SK-N-SH treated with all-trans-retinoic acid at 6 μM for 48 hours (cell line): ENCODE results near the gene KRTAP1-4.
A peak's percentile ranks its signal among the peaks of the same experiment; 100 is the strongest.

Experiments
- ATAC-seq: fragments of 200-7000 bp; cut with Tn5 transposase; 3 replicates; pipeline ENCODE4 v1.9.1; 2020; ENCODE audit warnings: mild to moderate bottlenecking, moderate library complexity
- CREB5 ChIP-seq: fragments of 250-450 bp; sonication (Bioruptor Pico); IDR thresholded peaks from 2 replicates; pipeline ENCODE4 v1.5.1; 2020; ENCODE audit warnings: low read depth, mild to moderate bottlenecking, moderate library complexity
- CSDC2 ChIP-seq: fragments of 250-450 bp; sonication (Bioruptor Pico); IDR thresholded peaks from 2 replicates; pipeline ENCODE4 v1.5.0; 2020; ENCODE audit warnings: mild to moderate bottlenecking, moderate library complexity
- ESRRG ChIP-seq: fragments of 250-450 bp; sonication (Bioruptor Pico); IDR thresholded peaks from 2 replicates; pipeline ENCODE4 v1.6.1; 2021; ENCODE audit warnings: mild to moderate bottlenecking
- ISL1 ChIP-seq: fragments of 250-450 bp; sonication (Bioruptor Pico); IDR thresholded peaks from 2 replicates; pipeline ENCODE4 v2.1.2; 2022; ENCODE audit warnings: mild to moderate bottlenecking, moderate library complexity
- OSR1 ChIP-seq: fragments of 250-450 bp; sonication (Bioruptor Pico); IDR thresholded peaks from 2 replicates; pipeline ENCODE4 v1.8.0; 2022; ENCODE audit warnings: moderate library complexity, mild to moderate bottlenecking, inconsistent platforms
- POU6F1 ChIP-seq: fragments of 250-450 bp; sonication (Bioruptor Pico); IDR thresholded peaks from 2 replicates; pipeline ENCODE4 v1.8.0; 2021; ENCODE audit warnings: low read depth, mild to moderate bottlenecking, moderate library complexity, borderline replicate concordance
- RARB ChIP-seq: fragments of 250-450 bp; sonication (Bioruptor Pico); IDR thresholded peaks from 2 replicates; pipeline ENCODE4 v1.8.0; 2021; ENCODE audit warnings: mild to moderate bottlenecking, moderate library complexity
- TCF4 ChIP-seq: fragments of 250-450 bp; sonication (Bioruptor Pico); IDR thresholded peaks from 2 replicates; pipeline ENCODE4 v1.8.0; 2021; ENCODE audit warnings: mild to moderate bottlenecking, moderate library complexity, borderline replicate concordance
- TOX ChIP-seq: fragments of 250-450 bp; sonication (Bioruptor Pico); IDR thresholded peaks from 2 replicates; pipeline ENCODE4 v1.8.0; 2021; ENCODE audit warnings: mild to moderate bottlenecking, moderate library complexity, borderline replicate concordance
- TSHZ2 ChIP-seq: fragments of 250-450 bp; sonication (Bioruptor Pico); IDR thresholded peaks from 2 replicates; pipeline ENCODE4 v1.5.0; 2020; ENCODE audit warnings: mild to moderate bottlenecking, moderate library complexity
- ZC3H10 ChIP-seq: fragments of 250-450 bp; sonication (Bioruptor Pico); IDR thresholded peaks from 2 replicates; pipeline ENCODE4 v1.5.1; 2021; ENCODE audit warnings: mild to moderate bottlenecking, moderate library complexity
- ZFP3 ChIP-seq: fragments of 250-450 bp; sonication (Bioruptor Pico); IDR thresholded peaks from 2 replicates; pipeline ENCODE4 v1.5.0; 2020; ENCODE audit warnings: mild to moderate bottlenecking, moderate library complexity
- ZFP30 ChIP-seq: fragments of 450-650 bp; formaldehyde crosslinking; IDR thresholded peaks from 2 replicates; pipeline ENCODE4 v1.5.0; 2022; ENCODE audit warnings: mild to moderate bottlenecking, moderate library complexity
- ZNF565 ChIP-seq: fragments of 450-650 bp; formaldehyde crosslinking; conservative IDR thresholded peaks from 2 replicates; pipeline ENCODE4 v1.5.0; 2020; ENCODE audit warnings: low read depth, mild to moderate bottlenecking, moderate library complexity
- ZNF70 ChIP-seq: fragments of 450-650 bp; formaldehyde crosslinking; IDR thresholded peaks from 2 replicates; pipeline ENCODE4 v1.5.0; 2020; ENCODE audit warnings: mild to moderate bottlenecking, moderate library complexity
- ZNF8 ChIP-seq: fragments of 450-650 bp; formaldehyde crosslinking; IDR thresholded peaks from 2 replicates; pipeline ENCODE4 v1.5.0; 2020; ENCODE audit warnings: mild to moderate bottlenecking, moderate library complexity

KRTAP1-4 gene

GRCh38 chr17:41071606-41072360, 41.8 kb upstream of the KRTAP1-4 start:
- no peak for ATAC-seq
- no peak for TF ChIP-seq ISL1 (CRISPR knock-in tag)
- TF ChIP-seq ZC3H10 (CRISPR knock-in tag), result no peak
- no peak for TF ChIP-seq TSHZ2 (CRISPR knock-in tag)
- TF ChIP-seq CSDC2, result no peak
- TF ChIP-seq OSR1 (CRISPR knock-in tag), result no peak
- TF ChIP-seq POU6F1 (CRISPR knock-in tag), result no peak
- no peak for TF ChIP-seq CREB5
- TF ChIP-seq ZNF565 (CRISPR knock-in tag), result no peak
- no peak for TF ChIP-seq RARB (CRISPR knock-in tag)
- TF ChIP-seq TOX (CRISPR knock-in tag), result no peak
- no peak for TF ChIP-seq ESRRG (CRISPR knock-in tag)
- no peak for TF ChIP-seq ZNF70 (CRISPR knock-in tag)
- no peak for TF ChIP-seq ZFP3

GRCh38 chr17:41069031-41069430, 39.0 kb upstream of the KRTAP1-4 start:
- TF ChIP-seq TCF4 (CRISPR knock-in tag) (no peak), ZNF8 (CRISPR knock-in tag) (no peak), ZFP30 (CRISPR knock-in tag) (no peak), TOX (CRISPR knock-in tag) (no peak), RARB (CRISPR knock-in tag) (no peak), OSR1 (CRISPR knock-in tag) (no peak)
- ATAC-seq, result no peak

- no peak for TF ChIP-seq ZNF70 (CRISPR knock-in tag)
- TF ChIP-seq TCF4 (CRISPR knock-in tag), result no peak
- no peak for TF ChIP-seq RARB (CRISPR knock-in tag)
- no peak for ATAC-seq
These were observed 37.3 kb upstream of the KRTAP1-4 start for GRCh38 chr17:41067281-41067680.

GRCh38 chr17:41065829-41066624, 36.0 kb upstream of the KRTAP1-4 start, which contains the start of gene KRTAP2-4:
TSS of gene KRTAP2-4 (minus strand) at chr17:41065879. CDS start at chr17:41065845, 34 bp downstream.
- TF ChIP-seq ZFP30 (CRISPR knock-in tag), result no peak
- TF ChIP-seq ZNF565 (CRISPR knock-in tag), result no peak
- TF ChIP-seq ISL1 (CRISPR knock-in tag), result no peak
- ATAC-seq, result no peak

- ATAC-seq, result peak; percentile 21; the same call in 1 of the 3 replicates
These were observed 35.2 kb upstream of the KRTAP1-4 start for GRCh38 chr17:41065016-41065689.

- TF ChIP-seq OSR1 (CRISPR knock-in tag), result no peak
- TF ChIP-seq ZFP30 (CRISPR knock-in tag), result no peak
- TF ChIP-seq ZFP3, result no peak
- TF ChIP-seq ZNF8 (CRISPR knock-in tag), result no peak
- TF ChIP-seq ZNF565 (CRISPR knock-in tag), result no peak
- no peak for ATAC-seq
These were observed 34.3 kb upstream of the KRTAP1-4 start for GRCh38 chr17:41064301-41064700.
